ENCODE data around the gene RFTN1.

The RFTN1 gene

GRCh38 chr3:16304061-16305010, 209.2 kb downstream of the RFTN1 start:
- no peaks in the 10 kb centered on the region for H3K9me3 ChIP-seq (ENCODE audit: low read depth, low read length)

DNA sequence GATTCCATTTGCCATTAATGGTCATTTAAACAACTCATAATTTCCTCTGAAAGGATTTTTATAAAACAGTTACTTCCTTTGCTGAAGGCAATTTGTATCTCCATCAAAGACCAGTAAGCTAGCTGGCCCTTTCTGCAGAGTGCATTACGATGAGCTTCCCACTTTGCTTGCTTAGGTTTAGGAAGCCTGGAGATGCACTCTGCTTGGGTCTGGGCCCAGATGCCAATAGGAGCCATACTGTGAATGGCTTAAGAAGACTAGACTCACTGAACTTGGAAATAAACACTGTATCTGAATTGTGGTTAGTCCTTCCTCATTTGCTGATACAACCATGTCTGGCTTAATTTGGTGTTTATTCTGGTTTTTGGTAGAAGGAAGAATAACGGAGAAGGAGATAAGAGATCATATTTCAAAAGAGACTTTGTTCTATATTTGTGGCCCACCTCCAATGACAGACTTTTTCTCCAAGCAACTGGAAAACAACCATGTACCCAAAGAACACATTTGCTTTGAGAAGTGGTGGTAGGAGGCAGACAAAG, 210.4 kb downstream of the RFTN1 start:
- TF ChIP-seq POLR2AphosphoS5 (IDR thresholded peaks at IDR 0.05; ENCODE audit: borderline replicate concordance, low read depth, low read length) (no peak), FOXP2 (optimal IDR thresholded peaks at IDR 0.05; ENCODE audit: control extremely low read depth, extremely low read length, insufficient read depth) (no peak), EZH2 (IDR thresholded peaks at IDR 0.05) (no peak)
- DNase-seq (ENCODE audit: low read depth, low spot score): no peak
- Histone ChIP-seq H3K36me3 (ENCODE audit: insufficient read depth, low read length) (no peaks in the 10 kb centered on the region; the same call in 1 of the 2 replicates), H3K9me3 (ENCODE audit: low read depth, low read length) (no peaks in the 10 kb centered on the region), H3K9ac (ENCODE audit: insufficient read length) (no peak overlapping the region), H3K4me3 (no peak overlapping the region), H3K27ac (no peak overlapping the region)

More at GRCh38 chr3:16304061-16305010, 209.2 kb downstream of the RFTN1 start:
- TF ChIP-seq EZH2 (IDR thresholded peaks at IDR 0.05): no peak
- TF ChIP-seq POLR2AphosphoS5 (IDR thresholded peaks at IDR 0.05; ENCODE audit: borderline replicate concordance, low read depth, low read length): no peak
- no peak for TF ChIP-seq FOXP2 (optimal IDR thresholded peaks at IDR 0.05; ENCODE audit: control extremely low read depth, extremely low read length, insufficient read depth)
- Histone ChIP-seq H3K36me3 (ENCODE audit: insufficient read depth, low read length) (no peaks in the 10 kb centered on the region; the same call in 1 of the 2 replicates), H3K4me3 (no peak overlapping the region), H3K9ac (ENCODE audit: insufficient read length) (no peak overlapping the region), H3K27ac (no peak overlapping the region)
- DNase-seq (ENCODE audit: low read depth, low spot score): no peak

- no peak overlapping the region for H3K9ac ChIP-seq (ENCODE audit: insufficient read length)
- no peaks in the 10 kb centered on the region for H3K9me3 ChIP-seq (ENCODE audit: low read depth, low read length)
- TF ChIP-seq FOXP2 (optimal IDR thresholded peaks at IDR 0.05; ENCODE audit: control extremely low read depth, extremely low read length, insufficient read depth) (no peak), POLR2AphosphoS5 (IDR thresholded peaks at IDR 0.05; ENCODE audit: borderline replicate concordance, low read depth, low read length) (no peak), EZH2 (IDR thresholded peaks at IDR 0.05) (no peak)
- H3K27ac ChIP-seq: no peak overlapping the region
- no peak overlapping the region for H3K4me3 ChIP-seq
- H3K36me3 ChIP-seq (ENCODE audit: insufficient read depth, low read length): no peaks in the 10 kb centered on the region; the same call in none of the 2 replicates
- DNase-seq (ENCODE audit: low read depth, low spot score): no peak
Measured at GRCh38 chr3:16302082-16302631, 211.3 kb downstream of the RFTN1 start.

GRCh38 chr3:16301507-16301906, 212.0 kb downstream of the RFTN1 start:
- H3K27ac ChIP-seq: no peak overlapping the region
- DNase-seq (ENCODE audit: low read depth, low spot score): no peak
- no peak for TF ChIP-seq FOXP2 (optimal IDR thresholded peaks at IDR 0.05; ENCODE audit: control extremely low read depth, extremely low read length, insufficient read depth)
- TF ChIP-seq POLR2AphosphoS5 (IDR thresholded peaks at IDR 0.05; ENCODE audit: borderline replicate concordance, low read depth, low read length): no peak
- no peak for TF ChIP-seq EZH2 (IDR thresholded peaks at IDR 0.05)
- no peaks in the 10 kb centered on the region for H3K9me3 ChIP-seq (ENCODE audit: low read depth, low read length)
- no peak overlapping the region for H3K4me3 ChIP-seq
- no peak overlapping the region for H3K9ac ChIP-seq (ENCODE audit: insufficient read length)
- H3K36me3 ChIP-seq (ENCODE audit: insufficient read depth, low read length): peaks cover 4% of the 10 kb centered on the region

DNA sequence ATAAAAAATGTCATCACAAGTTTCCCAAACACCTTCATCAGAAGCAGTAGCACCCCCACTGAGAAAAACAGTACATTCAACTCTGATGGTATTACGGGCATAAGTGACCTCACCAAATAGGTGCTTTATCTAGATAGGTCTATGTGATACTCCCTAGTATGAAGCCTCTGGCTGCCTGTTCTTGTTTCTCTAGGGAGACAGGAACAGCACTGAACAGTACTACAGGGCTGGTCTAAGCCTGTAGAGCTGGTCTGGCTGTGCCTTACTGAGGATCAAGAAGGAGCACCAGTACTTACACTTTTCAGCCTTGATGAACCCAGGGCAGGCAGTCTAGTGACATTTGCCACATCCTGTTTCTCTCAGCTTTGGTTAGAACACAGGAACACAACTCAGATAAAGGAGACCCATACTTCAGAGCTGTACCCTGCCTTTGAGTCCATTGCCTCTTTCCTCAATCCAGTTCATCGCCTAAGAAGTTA, 212.6 kb downstream of the RFTN1 start:
- Histone ChIP-seq H3K36me3 (ENCODE audit: insufficient read depth, low read length) (peaks cover 6% of the 10 kb centered on the region), H3K9me3 (ENCODE audit: low read depth, low read length) (no peaks in the 10 kb centered on the region), H3K4me3 (no peak overlapping the region), H3K27ac (no peak overlapping the region), H3K9ac (ENCODE audit: insufficient read length) (no peak overlapping the region)
- DNase-seq (ENCODE audit: low read depth, low spot score): no peak
- TF ChIP-seq FOXP2 (optimal IDR thresholded peaks at IDR 0.05; ENCODE audit: control extremely low read depth, extremely low read length, insufficient read depth): no peak
- no peak for TF ChIP-seq EZH2 (IDR thresholded peaks at IDR 0.05)
- no peak for TF ChIP-seq POLR2AphosphoS5 (IDR thresholded peaks at IDR 0.05; ENCODE audit: borderline replicate concordance, low read depth, low read length)

DNA sequence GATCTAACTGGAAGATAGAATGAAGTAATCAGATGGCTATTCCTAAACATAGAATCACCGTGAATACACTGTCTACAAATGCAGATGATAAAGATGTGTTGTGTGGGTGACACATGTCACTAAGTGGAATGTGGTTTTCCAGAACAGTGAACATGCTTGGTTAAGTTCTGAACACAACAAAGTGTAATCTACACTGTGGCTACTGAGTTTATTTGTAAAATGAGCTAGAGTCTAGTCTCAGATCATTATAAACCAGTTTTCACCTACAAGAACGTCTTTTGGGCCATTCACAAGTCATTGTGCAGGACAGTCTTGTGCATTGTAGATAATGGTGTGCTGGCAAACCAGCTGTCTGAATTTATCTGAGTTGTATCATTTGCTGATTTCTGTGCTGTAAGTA, 213.2 kb downstream of the RFTN1 start:
- Histone ChIP-seq H3K27ac (no peak overlapping the region), H3K9me3 (ENCODE audit: low read depth, low read length) (no peaks in the 10 kb centered on the region), H3K9ac (ENCODE audit: insufficient read length) (no peak overlapping the region), H3K4me3 (no peak overlapping the region), H3K36me3 (ENCODE audit: insufficient read depth, low read length) (peaks cover 6% of the 10 kb centered on the region)
- no peak for DNase-seq (ENCODE audit: low read depth, low spot score)
- no peak for TF ChIP-seq POLR2AphosphoS5 (IDR thresholded peaks at IDR 0.05; ENCODE audit: borderline replicate concordance, low read depth, low read length)
- no peak for TF ChIP-seq FOXP2 (optimal IDR thresholded peaks at IDR 0.05; ENCODE audit: control extremely low read depth, extremely low read length, insufficient read depth)
- no peak for TF ChIP-seq EZH2 (IDR thresholded peaks at IDR 0.05)

GRCh38 chr3:16299746-16300145, 213.8 kb downstream of the RFTN1 start:
- peaks cover 6% of the 10 kb centered on the region for H3K36me3 ChIP-seq (ENCODE audit: insufficient read depth, low read length)
- no peak overlapping the region for H3K9ac ChIP-seq (ENCODE audit: insufficient read length)
- no peaks in the 10 kb centered on the region for H3K9me3 ChIP-seq (ENCODE audit: low read depth, low read length)
- no peak overlapping the region for H3K27ac ChIP-seq
- no peak for TF ChIP-seq EZH2 (IDR thresholded peaks at IDR 0.05)
- TF ChIP-seq POLR2AphosphoS5 (IDR thresholded peaks at IDR 0.05; ENCODE audit: borderline replicate concordance, low read depth, low read length): no peak
- no peak for TF ChIP-seq FOXP2 (optimal IDR thresholded peaks at IDR 0.05; ENCODE audit: control extremely low read depth, extremely low read length, insufficient read depth)
- DNase-seq (ENCODE audit: low read depth, low spot score): no peak
- no peak overlapping the region for H3K4me3 ChIP-seq

- Histone ChIP-seq H3K36me3 (ENCODE audit: insufficient read depth, low read length) (peaks cover 6% of the 10 kb centered on the region), H3K27ac (no peak overlapping the region), H3K4me3 (no peak overlapping the region), H3K9ac (ENCODE audit: insufficient read length) (no peak overlapping the region), H3K9me3 (ENCODE audit: low read depth, low read length) (no peaks in the 10 kb centered on the region)
- TF ChIP-seq EZH2 (IDR thresholded peaks at IDR 0.05) (no peak), POLR2AphosphoS5 (IDR thresholded peaks at IDR 0.05; ENCODE audit: borderline replicate concordance, low read depth, low read length) (no peak), FOXP2 (optimal IDR thresholded peaks at IDR 0.05; ENCODE audit: control extremely low read depth, extremely low read length, insufficient read depth) (no peak)
- DNase-seq (ENCODE audit: low read depth, low spot score): no peak
Measured at GRCh38 chr3:16298891-16299290, 214.6 kb downstream of the RFTN1 start.
